A549 (cell line): ENCODE measurements around the gene PCCB. TPM values are rescaled to one million over a fixed set of nuclear protein-coding genes. Genes with fewer than 3 reads are reported as not detected.

Experiments
- ATAC-seq, 2 experiments: fragments of 200-7000 bp in 1 of 2; fragments of >200 bp in 1 of 2; cut with Nextera tagmentation in 1 of 2; cut with Tn5 transposase in 1 of 2; 3 replicates each; pipeline versions ENCODE4 v1.8.0 to v1.9.1; 2018 to 2020; ENCODE audit warnings: mild to moderate bottlenecking in 1 of 2, moderate library complexity in 1 of 2
- CTCF ChIA-PET: fragments of 300-600 bp; sonication (Branson Sonifier 250); formaldehyde crosslinking; extraction: SDS; loops from one replicate; lab custom pipeline; 2021; ENCODE audit warnings: antibody characterized with exemption, inconsistent platforms; lab: Yijun Ruan, JAX
- POLR2A ChIA-PET: fragments of 350-600 bp; formaldehyde crosslinking; extraction: SDS; loops from one replicate; lab custom pipeline; 2021; ENCODE audit warnings: antibody characterized with exemption, inconsistent platforms; lab: Yijun Ruan, JAX
- DNase-seq, 2 experiments: peaks; one replicate each; pipeline versions ENCODE4 v3.0.0 to v3.0.0-alpha.2; 2011 to 2016; ENCODE audit warnings: low read depth in 1 of 2, low spot score in 1 of 2
- FAIRE-seq: peaks from 2 replicates; lab custom pipeline; 2011; peaks lifted over from hg19 to GRCh38; lab: Jason Lieb, UNC
- H3K27ac ChIP-seq, 2 experiments: fragments of >200 bp; sonication (Bioruptor Twin); formaldehyde crosslinking; 3 replicates each; pipeline ENCODE4 v1.5.1; 2016 to 2017
- H3K4me1 ChIP-seq: fragments of >200 bp; sonication (Bioruptor Twin); formaldehyde crosslinking; 3 replicates; pipeline ENCODE4 v1.6.1; 2016
- H3K4me2 ChIP-seq: fragments of >200 bp; sonication (Bioruptor Twin); formaldehyde crosslinking; 3 replicates; pipeline ENCODE4 v1.6.1; 2016
- H3K4me3 ChIP-seq: fragments of >200 bp; sonication (Bioruptor Twin); formaldehyde crosslinking; 3 replicates; pipeline ENCODE4 v1.5.1; 2016
- H3K9me3 ChIP-seq: fragments of >200 bp; sonication (Bioruptor Twin); formaldehyde crosslinking; 3 replicates; pipeline ENCODE4 v1.6.1; 2016
- BHLHE40 ChIP-seq: IDR thresholded peaks from 2 replicates; pipeline ENCODE4 v1.6.1; 2012; ENCODE audit warnings: low read depth, low read length, inconsistent platforms
- CBX2 ChIP-seq: fragments of 200-600 bp; sonication (generic); IDR thresholded peaks from 2 replicates; pipeline ENCODE4 v1.6.1; 2016; ENCODE audit warnings: low read depth, mild to moderate bottlenecking, borderline replicate concordance
- CEBPB ChIP-seq, 2 experiments: fragments of >200 bp in 1 of 2; sonication (Bioruptor Twin) in 1 of 2; formaldehyde crosslinking in 1 of 2; IDR thresholded peaks; 2 replicates each; pipeline ENCODE4 v1.6.1; 2012 to 2016
- EHF ChIP-seq: fragments of 250-450 bp; sonication (Bioruptor Pico); IDR thresholded peaks from 2 replicates; pipeline ENCODE4 v1.5.0; 2020; ENCODE audit warnings: mild to moderate bottlenecking
- ELK1 ChIP-seq: fragments of 150-350 bp; IDR thresholded peaks from 2 replicates; pipeline ENCODE4 v1.6.1; 2014; ENCODE audit warnings: low read depth, mild to moderate bottlenecking, low read length
- EP300 ChIP-seq, 2 experiments: fragments of >200 bp; sonication (Bioruptor Twin); formaldehyde crosslinking; IDR thresholded peaks; 2 replicates in 1 of 2; 3 replicates in 1 of 2; pipeline ENCODE4 v1.6.1; 2016 to 2017
- ESRRA ChIP-seq: fragments of 150-350 bp; IDR thresholded peaks from 2 replicates; pipeline ENCODE4 v1.6.1; 2014; ENCODE audit warnings: mild to moderate bottlenecking, low read length, borderline replicate concordance
- FOSB ChIP-seq: fragments of 250-450 bp; sonication (Bioruptor Pico); IDR thresholded peaks from 2 replicates; pipeline ENCODE4 v1.5.0; 2020; ENCODE audit warnings: mild to moderate bottlenecking, moderate library complexity
- FOXS1 ChIP-seq: fragments of 250-450 bp; sonication (Bioruptor Pico); IDR thresholded peaks from 2 replicates; pipeline ENCODE4 v1.5.0; 2020; ENCODE audit warnings: mild to moderate bottlenecking, moderate library complexity
- HDAC2 ChIP-seq: fragments of 200-600 bp; sonication (generic); IDR thresholded peaks from 2 replicates; pipeline ENCODE4 v1.6.1; 2016
- HMGXB4 ChIP-seq: fragments of 250-450 bp; sonication (Bioruptor Pico); IDR thresholded peaks from 2 replicates; pipeline ENCODE4 v1.5.0; 2021; ENCODE audit warnings: mild to moderate bottlenecking, moderate library complexity, borderline replicate concordance
- HOXA7 ChIP-seq: fragments of 250-450 bp; sonication (Bioruptor Pico); IDR thresholded peaks from 2 replicates; pipeline ENCODE4 v1.5.0; 2020; ENCODE audit warnings: mild to moderate bottlenecking, moderate library complexity
- HOXB5 ChIP-seq: fragments of 250-450 bp; sonication (Bioruptor Pico); IDR thresholded peaks from 2 replicates; pipeline ENCODE4 v1.5.0; 2020; ENCODE audit warnings: mild to moderate bottlenecking, moderate library complexity
- KDM5A ChIP-seq: fragments of 200-600 bp; sonication (generic); IDR thresholded peaks from 2 replicates; pipeline ENCODE4 v1.6.1; 2016; ENCODE audit warnings: antibody characterized with exemption, mild to moderate bottlenecking
- MAFK ChIP-seq: fragments of 450-650 bp; IDR thresholded peaks from 2 replicates; pipeline ENCODE4 v1.6.1; 2014; ENCODE audit not compliant: partially characterized antibody
- MAZ ChIP-seq: fragments of 150-350 bp; IDR thresholded peaks from 2 replicates; pipeline ENCODE4 v1.6.1; 2014; ENCODE audit warnings: antibody characterized with exemption, low read depth, low read length, borderline replicate concordance
- MYC ChIP-seq: IDR thresholded peaks from 2 replicates; pipeline ENCODE4 v1.6.1; 2012; ENCODE audit warnings: mild to moderate bottlenecking, inconsistent platforms, low read length, improper control_type of control experiment, borderline replicate concordance
- NFE2L2 ChIP-seq: fragments of 150-350 bp; conservative IDR thresholded peaks from 2 replicates; pipeline ENCODE4 v1.6.1; 2014; ENCODE audit warnings: low read length
- NR3C1 ChIP-seq: fragments of >200 bp; sonication (Bioruptor Twin); formaldehyde crosslinking; IDR thresholded peaks from 3 replicates; pipeline ENCODE4 v1.6.1; 2017
- POLR2AphosphoS2 ChIP-seq: conservative IDR thresholded peaks from 2 replicates; pipeline ENCODE4 v1.6.1; 2012; ENCODE audit warnings: low read length, improper control_type of control experiment, inconsistent platforms
- RAD21 ChIP-seq, 2 experiments: fragments of >200 bp in 1 of 2; sonication (Bioruptor Twin) in 1 of 2; formaldehyde crosslinking in 1 of 2; IDR thresholded peaks in 1 of 2; conservative IDR thresholded peaks in 1 of 2; 2 replicates in 1 of 2; 3 replicates in 1 of 2; pipeline ENCODE4 v1.6.1; 2012 to 2018; ENCODE audit warnings: inconsistent platforms in 1 of 2
- RFX5 ChIP-seq: fragments of 450-650 bp; IDR thresholded peaks from 2 replicates; pipeline ENCODE4 v1.7.1; 2014; ENCODE audit warnings: antibody characterized with exemption, mild to moderate bottlenecking, moderate library complexity
- RNF2 ChIP-seq: fragments of 200-600 bp; sonication (generic); IDR thresholded peaks from 2 replicates; pipeline ENCODE4 v1.6.1; 2016; ENCODE audit warnings: low read depth, mild to moderate bottlenecking, antibody characterized with exemption, moderate library complexity, borderline replicate concordance
- TFCP2L1 ChIP-seq: fragments of 250-450 bp; sonication (Bioruptor Pico); IDR thresholded peaks from 2 replicates; pipeline ENCODE4 v1.5.0; 2021; ENCODE audit warnings: mild to moderate bottlenecking
- ZC3H11A ChIP-seq: fragments of 450-650 bp; IDR thresholded peaks from 2 replicates; pipeline ENCODE4 v1.6.1; 2014; ENCODE audit warnings: antibody characterized with exemption, mild to moderate bottlenecking
- ZSCAN20 ChIP-seq: fragments of 250-450 bp; sonication (Bioruptor Pico); IDR thresholded peaks from 2 replicates; pipeline ENCODE4 v1.8.0; 2022; ENCODE audit warnings: mild to moderate bottlenecking, moderate library complexity
- WGBS: methylation state at CpG from one replicate; pipeline ENCODE4 v1.1.6; 2017; ENCODE audit errors: missing lambda C conversion rate; 5-methylcytosine and 5-hydroxymethylcytosine counted together
- polyA plus RNA-seq, 4 experiments: library from polyadenylated mRNA; depleted of rRNA in 3 of 4; stranded (reverse); fragments of >200 nt; fragmentation: RNase III in 1 of 4; extraction: RNeasy Plus Mini Kit Qiagen cat#74134 plus additional on column Dnase treatment in 1 of 4; gene quantifications; 2 replicates in 3 of 4; 3 replicates in 1 of 4; pipeline ENCODE4 v1.2.3, GENCODE V29; 2011 to 2017
- TF ChIP-seq, protein P1 (sequence below): fragments of 250-450 bp; sonication (Bioruptor Pico); IDR thresholded peaks from 2 replicates; pipeline ENCODE4 v1.5.0; 2020; ENCODE audit warnings: low read depth, mild to moderate bottlenecking, moderate library complexity
- TF ChIP-seq, protein P2 (sequence below): fragments of >200 bp; sonication (Bioruptor Twin); formaldehyde crosslinking; IDR thresholded peaks from 3 replicates; pipeline ENCODE4 v1.5.1; 2016

The PCCB gene
- polyA plus RNA-seq, 2 of the 4 experiments (the other 2 are of a cell fraction) = 31.7 to 65.5 TPM

- H3K27ac ChIP-seq = no peak overlapping the region
- no peak overlapping the region for H3K4me2 ChIP-seq
- ATAC-seq (no peak), FAIRE-seq (no peak)
- WGBS = 91% methylated on average over 5 of the region's 5 CpGs
- peaks cover 29% of the 10 kb centered on the region for H3K4me1 ChIP-seq
- POLR2A ChIA-PET = no interaction called here
- CTCF ChIA-PET = no interaction called here
- no peak overlapping the region for H3K4me3 ChIP-seq
- H3K9me3 ChIP-seq = no peaks in the 10 kb centered on the region
- TF ChIP-seq MAFK (no peak), MAZ (no peak), FOSB (CRISPR knock-in tag) (no peak), ELK1 (no peak), KDM5A (no peak), RNF2 (no peak), POLR2AphosphoS2 (no peak), ZC3H11A (no peak), MYC (no peak), BHLHE40 (no peak), ZSCAN20 (CRISPR knock-in tag) (no peak), RFX5 (no peak), HDAC2 (no peak), HOXB5 (CRISPR knock-in tag) (no peak), NR3C1 (no peak), ESRRA (no peak), NFE2L2 (no peak), EP300 (IDR thresholded peaks at IDR 0.05) (no peak)
- TF ChIP-seq, protein P1, sequence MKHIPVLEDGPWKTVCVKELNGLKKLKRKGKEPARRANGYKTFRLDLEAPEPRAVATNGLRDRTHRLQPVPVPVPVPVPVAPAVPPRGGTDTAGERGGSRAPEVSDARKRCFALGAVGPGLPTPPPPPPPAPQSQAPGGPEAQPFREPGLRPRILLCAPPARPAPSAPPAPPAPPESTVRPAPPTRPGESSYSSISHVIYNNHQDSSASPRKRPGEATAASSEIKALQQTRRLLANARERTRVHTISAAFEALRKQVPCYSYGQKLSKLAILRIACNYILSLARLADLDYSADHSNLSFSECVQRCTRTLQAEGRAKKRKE (CRISPR knock-in tag) = no peak
- TF ChIP-seq, all 56 proteins: peak for 0
- no peak for DNase-seq
Observed at GRCh38 chr3:136346486-136346885, 96.3 kb downstream of the PCCB start.

DNA sequence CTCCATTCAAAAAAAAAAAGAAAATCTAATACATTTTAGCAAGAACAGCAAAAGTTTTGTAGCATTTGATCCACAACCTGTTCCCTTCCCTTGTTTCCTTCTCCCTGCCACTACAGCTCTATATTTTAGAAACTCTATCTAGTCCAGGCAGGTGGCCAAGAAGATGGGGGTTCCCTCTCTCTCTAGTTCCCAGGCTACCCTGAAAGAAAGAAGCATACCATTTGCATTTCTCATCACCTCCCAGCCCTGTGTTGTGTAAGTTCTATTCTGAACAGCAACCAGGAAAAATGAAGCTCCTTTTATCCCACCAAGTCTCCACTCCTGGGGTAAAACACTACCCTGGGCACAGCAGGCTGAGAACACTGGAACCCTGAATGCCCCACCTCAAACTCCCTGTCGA, 100.0 kb downstream of the PCCB start:
- Histone ChIP-seq H3K4me1 (peaks cover 13% of the 10 kb centered on the region), H3K9me3 (no peaks in the 10 kb centered on the region), H3K4me3 (no peak overlapping the region), H3K4me2 (peak overlapping the region; percentile 51), H3K27ac (peak overlapping the region in 1 of 2 experiments; percentile 75; a peak in 3 of 6 replicates)
- WGBS = 75% methylated on average over 1 of the region's 1 CpG
- POLR2A ChIA-PET = interaction anchor here (0.6 kb wide), 1 partner anchor 511 kb away, joined by 4 read pairs; no protein-coding TSS in a partner anchor
- TF ChIP-seq CEBPB (IDR thresholded peaks at IDR 0.05) (0 out of 4 replicates have a peak, but pooled peaks of 1 of the 2 experiments have one; percentile 10), ESRRA (no peak)
- ATAC-seq (peak; percentile 74 to 76), DNase-seq (peak in 1 of 2 experiments; percentile 33), FAIRE-seq (no peak)
- CTCF ChIA-PET = interaction anchor here (0.7 to 1.9 kb wide), 4 partner anchors 13 to 664 kb away, joined by 3 to 7 read pairs (median 4); partner anchors contain the start of gene STAG1

GRCh38 chr3:136350557-136350956, 100.4 kb downstream of the PCCB start:
- ATAC-seq (peak in 1 of 2 experiments; percentile 24; a peak in 2 of 6 replicates), DNase-seq (no peak), FAIRE-seq (no peak)
- H3K9me3 ChIP-seq = no peaks in the 10 kb centered on the region
- H3K4me1 ChIP-seq = peaks cover 13% of the 10 kb centered on the region
- H3K4me2 ChIP-seq = peak overlapping the region; percentile 51
- H3K4me3 ChIP-seq = no peak overlapping the region
- ChIA-PET POLR2A (no interaction called here), CTCF (interaction anchor here (0.7 to 1.9 kb wide), 4 partner anchors 13 to 663 kb away, joined by 3 to 7 read pairs (median 4); partner anchors contain the start of gene STAG1)
- 85% methylated on average over 2 of the region's 2 CpGs for WGBS
- H3K27ac ChIP-seq = peak overlapping the region in 1 of 2 experiments; percentile 75; a peak in 3 of 6 replicates
- no peak for TF ChIP-seq EP300 (IDR thresholded peaks at IDR 0.05)
- TF ChIP-seq NFE2L2 = no peak
- TF ChIP-seq, protein P2, sequence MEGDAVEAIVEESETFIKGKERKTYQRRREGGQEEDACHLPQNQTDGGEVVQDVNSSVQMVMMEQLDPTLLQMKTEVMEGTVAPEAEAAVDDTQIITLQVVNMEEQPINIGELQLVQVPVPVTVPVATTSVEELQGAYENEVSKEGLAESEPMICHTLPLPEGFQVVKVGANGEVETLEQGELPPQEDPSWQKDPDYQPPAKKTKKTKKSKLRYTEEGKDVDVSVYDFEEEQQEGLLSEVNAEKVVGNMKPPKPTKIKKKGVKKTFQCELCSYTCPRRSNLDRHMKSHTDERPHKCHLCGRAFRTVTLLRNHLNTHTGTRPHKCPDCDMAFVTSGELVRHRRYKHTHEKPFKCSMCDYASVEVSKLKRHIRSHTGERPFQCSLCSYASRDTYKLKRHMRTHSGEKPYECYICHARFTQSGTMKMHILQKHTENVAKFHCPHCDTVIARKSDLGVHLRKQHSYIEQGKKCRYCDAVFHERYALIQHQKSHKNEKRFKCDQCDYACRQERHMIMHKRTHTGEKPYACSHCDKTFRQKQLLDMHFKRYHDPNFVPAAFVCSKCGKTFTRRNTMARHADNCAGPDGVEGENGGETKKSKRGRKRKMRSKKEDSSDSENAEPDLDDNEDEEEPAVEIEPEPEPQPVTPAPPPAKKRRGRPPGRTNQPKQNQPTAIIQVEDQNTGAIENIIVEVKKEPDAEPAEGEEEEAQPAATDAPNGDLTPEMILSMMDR = no peak
- no peak for TF ChIP-seq TFCP2L1 (CRISPR knock-in tag)
- no peak for TF ChIP-seq FOSB (CRISPR knock-in tag)
- TF ChIP-seq FOXS1 (CRISPR knock-in tag) = no peak
- no peak for TF ChIP-seq HOXA7
- TF ChIP-seq MAFK = no peak
- TF ChIP-seq RAD21 (conservative IDR thresholded peaks at IDR 0.05 in 1 of 2, IDR thresholded peaks at IDR 0.05 in 1 of 2) = no peak
- no peak for TF ChIP-seq CBX2
- no peak for TF ChIP-seq EHF (CRISPR knock-in tag)
- no peak for TF ChIP-seq ZC3H11A
- no peak for TF ChIP-seq HMGXB4
- TF ChIP-seq NR3C1 = no peak
